KOPT-K1 (cell line): ENCODE measurements around the gene AUNIP.

Source experiments
- H3K27ac ChIP-seq: fragments of 200-600 bp; sonication (generic); 2 replicates; pipeline ENCODE4 v1.5.1; 2016; ENCODE audit warnings: antibody characterized with exemption, mild to moderate bottlenecking, low read depth, low read length; ENCODE audit not compliant: poor library complexity, severe bottlenecking
- H3K36me3 ChIP-seq: fragments of 200-600 bp; sonication (generic); 2 replicates; pipeline ENCODE4 v1.5.1; 2017; ENCODE audit warnings: antibody characterized with exemption, mild to moderate bottlenecking, low read length, moderate library complexity; ENCODE audit not compliant: insufficient read depth
- H3K9me3 ChIP-seq: fragments of 200-600 bp; sonication (generic); 2 replicates; pipeline ENCODE4 v1.5.1; 2017; ENCODE audit warnings: antibody characterized with exemption, low read length, mild to moderate bottlenecking; ENCODE audit not compliant: insufficient read depth, poor library complexity, severe bottlenecking

The AUNIP gene

GRCh38 chr1:25793585-25794170 is 65.6 kb downstream of the AUNIP start:
- Histone ChIP-seq H3K9me3 (no peaks in the 10 kb centered on the region), H3K36me3 (no peaks in the 10 kb centered on the region), H3K27ac (no peak overlapping the region)

DNA sequence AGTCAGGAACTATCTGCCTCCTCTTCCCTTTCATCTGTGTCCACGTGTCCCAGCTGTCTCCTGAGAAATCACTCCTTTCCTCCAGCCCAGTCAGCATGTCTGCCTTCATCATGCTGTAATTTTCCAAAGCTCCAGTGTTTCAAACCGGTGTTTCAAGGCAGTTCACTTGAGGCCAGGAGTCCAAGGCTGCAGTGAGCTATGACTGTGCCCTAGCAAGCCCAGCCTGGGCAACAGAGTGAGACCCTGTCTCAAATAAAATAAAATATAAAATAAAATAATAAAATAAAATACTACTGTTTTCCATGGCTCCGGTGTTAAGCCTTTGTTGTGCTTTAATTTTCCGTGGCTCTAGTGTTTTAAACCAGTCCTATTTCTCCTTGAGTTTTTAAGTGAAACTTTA is 67.1 kb downstream of the AUNIP start:
- H3K27ac ChIP-seq = no peak overlapping the region
- no peaks in the 10 kb centered on the region for H3K9me3 ChIP-seq
- H3K36me3 ChIP-seq = no peaks in the 10 kb centered on the region

DNA sequence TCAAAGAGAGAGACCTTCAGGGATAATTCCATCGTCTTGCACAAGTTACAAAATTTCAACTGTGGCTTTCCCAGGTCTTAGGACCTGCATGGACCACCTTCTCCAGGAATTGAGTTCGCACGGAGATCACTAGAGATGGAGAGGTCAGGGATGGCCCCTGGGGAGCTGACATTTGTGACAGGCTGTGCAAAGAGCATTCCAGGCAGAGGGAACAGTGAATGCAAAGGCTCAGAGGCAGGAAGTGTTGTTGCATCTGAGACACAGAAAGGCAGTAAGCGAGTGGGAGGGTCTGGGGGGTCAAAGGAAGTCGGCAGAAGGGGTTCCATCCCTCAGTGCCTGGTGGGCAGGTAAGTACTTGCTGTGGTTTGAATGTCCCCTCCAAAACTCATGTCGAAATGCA is 68.8 kb downstream of the AUNIP start:
- no peaks in the 10 kb centered on the region for H3K9me3 ChIP-seq
- no peaks in the 10 kb centered on the region for H3K36me3 ChIP-seq
- no peak overlapping the region for H3K27ac ChIP-seq

- Histone ChIP-seq H3K27ac (no peak overlapping the region), H3K9me3 (no peaks in the 10 kb centered on the region), H3K36me3 (no peaks in the 10 kb centered on the region)
Measured at GRCh38 chr1:25787760-25788166, 71.5 kb downstream of the AUNIP start.

- no peaks in the 10 kb centered on the region for H3K9me3 ChIP-seq
- H3K27ac ChIP-seq = no peak overlapping the region
Measured at GRCh38 chr1:25786887-25787759, 72.1 kb downstream of the AUNIP start.

DNA sequence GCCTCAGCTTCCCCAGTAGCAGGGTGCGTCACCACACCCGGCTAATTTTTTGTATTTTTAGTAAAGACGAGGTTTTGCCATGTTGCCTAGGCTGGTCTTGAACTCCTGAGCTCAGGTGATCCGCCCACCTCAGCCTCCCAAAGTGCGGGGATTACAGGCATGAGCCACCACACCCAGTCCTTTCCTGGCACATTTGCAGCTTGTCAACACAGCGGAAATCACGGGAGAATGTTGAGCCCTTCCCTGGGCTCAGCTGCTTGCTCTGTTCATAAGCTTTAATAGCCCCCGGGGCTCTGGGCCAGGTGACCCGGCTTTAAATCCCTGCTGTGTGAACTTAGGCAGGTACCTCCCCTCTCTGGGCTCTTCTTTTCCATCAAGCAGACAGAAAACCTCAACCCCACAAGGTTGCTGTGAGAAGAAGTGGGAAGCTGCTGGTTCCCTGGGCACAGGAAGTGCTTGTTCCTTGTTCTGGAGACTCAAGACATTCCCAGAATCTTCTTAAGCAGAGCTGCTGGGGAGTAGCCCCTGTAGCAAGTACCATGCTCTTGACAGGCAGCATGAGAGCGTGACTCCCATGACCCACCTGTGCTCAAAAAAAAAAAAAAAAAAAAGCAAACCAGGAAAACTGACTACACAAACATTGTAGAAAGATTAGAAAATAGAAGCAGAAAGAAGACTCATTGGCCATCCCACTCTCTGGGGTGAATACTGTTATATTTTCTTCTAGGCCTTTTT is 73.8 kb downstream of the AUNIP start:
- no peaks in the 10 kb centered on the region for H3K9me3 ChIP-seq
- no peak overlapping the region for H3K27ac ChIP-seq
- H3K36me3 ChIP-seq = no peaks in the 10 kb centered on the region

More at GRCh38 chr1:25786887-25787759, 72.1 kb downstream of the AUNIP start:
- no peaks in the 10 kb centered on the region for H3K36me3 ChIP-seq

GRCh38 chr1:25784575-25785051 is 74.6 kb downstream of the AUNIP start:
- Histone ChIP-seq H3K9me3 (no peaks in the 10 kb centered on the region), H3K27ac (no peak overlapping the region), H3K36me3 (no peaks in the 10 kb centered on the region)
